GM19324 (cell line): ENCODE measurements around the gene PCID2.

ENCODE experiments used
- ATAC-seq: cut with Tn5 transposase; IDR thresholded peaks from one replicate; pipeline ENCODE4 v1.9.1; 2021; ENCODE audit warnings: mild to moderate bottlenecking, moderate library complexity; ENCODE audit not compliant: unreplicated experiment, low FRiP score

PCID2 gene

DNA sequence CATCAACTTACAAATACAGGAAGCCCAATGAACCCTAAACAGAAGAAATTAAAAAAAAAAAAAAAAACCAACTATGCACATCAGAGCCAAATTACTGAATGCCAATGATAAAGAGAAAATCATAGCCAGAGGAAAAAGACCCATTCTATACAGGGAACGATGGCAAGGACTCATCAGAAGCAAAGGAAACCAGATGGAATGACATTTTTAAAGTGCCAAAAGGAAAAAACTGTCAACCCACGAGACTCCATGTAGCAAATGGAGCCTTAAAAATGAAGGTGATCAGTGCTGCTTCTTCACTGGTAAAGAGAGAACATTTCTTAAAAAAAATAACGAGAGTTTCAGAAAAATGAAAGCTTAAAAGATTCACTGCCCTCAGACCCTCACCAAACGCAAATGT lies 18.3 kb downstream of the PCID2 start:
- no peak for ATAC-seq

DNA sequence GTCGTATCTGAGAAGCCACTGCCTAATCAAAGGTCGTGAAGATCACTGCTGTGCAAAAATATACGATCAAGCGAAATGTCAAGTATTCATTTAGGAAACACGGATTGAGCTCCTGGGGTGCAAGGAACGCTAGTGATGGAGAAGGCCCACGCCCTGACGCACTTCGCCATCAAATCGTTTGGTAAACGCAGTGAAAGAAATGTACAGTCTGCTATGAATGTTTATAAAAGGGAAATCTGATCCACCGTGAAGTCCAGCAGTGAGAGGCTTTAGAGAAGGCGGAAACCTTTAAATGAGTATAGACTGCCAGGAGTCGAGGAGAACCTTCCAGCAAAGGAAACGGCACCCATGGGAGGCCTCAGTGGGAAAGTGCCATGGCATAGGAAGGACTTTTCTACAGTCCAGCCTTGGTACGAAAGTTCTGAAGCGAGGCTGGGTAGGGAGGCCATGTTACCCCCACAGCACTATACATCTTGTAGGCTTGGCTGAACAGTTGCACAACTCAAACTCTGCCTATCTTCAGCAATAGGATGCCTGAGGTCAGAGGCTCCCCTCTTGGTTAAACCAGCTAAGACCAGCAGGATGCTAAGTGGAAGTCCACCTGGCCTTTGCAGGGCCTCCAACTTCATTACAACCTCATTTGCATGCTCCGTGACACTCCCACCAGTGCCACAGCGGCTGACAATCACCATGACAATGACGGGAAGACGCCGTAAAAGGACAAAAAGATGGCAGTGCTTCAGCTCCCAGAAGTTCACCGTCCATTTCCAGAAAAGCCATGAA lies 20.4 kb downstream of the PCID2 start:
- ATAC-seq: no peak

DNA sequence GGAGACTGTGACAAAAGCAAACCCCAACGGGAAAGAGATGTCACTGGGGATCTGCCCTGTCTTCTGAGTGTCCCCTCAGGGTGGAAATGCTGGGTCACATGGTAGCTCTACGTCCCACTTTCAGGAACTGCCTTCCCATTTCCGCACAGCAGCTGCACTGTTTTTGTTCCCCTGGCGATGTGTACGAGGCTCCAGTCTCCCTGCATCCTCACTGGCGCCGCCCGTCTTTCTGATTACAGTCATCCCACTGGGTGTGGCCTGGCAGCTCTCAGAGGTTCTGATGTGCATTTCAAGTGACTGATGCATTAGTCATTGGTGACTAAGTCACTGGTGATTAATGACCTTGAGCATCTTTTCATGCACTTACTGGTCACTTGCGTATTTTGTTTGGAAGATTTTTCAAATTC lies 21.2 kb downstream of the PCID2 start:
- no peak for ATAC-seq

DNA sequence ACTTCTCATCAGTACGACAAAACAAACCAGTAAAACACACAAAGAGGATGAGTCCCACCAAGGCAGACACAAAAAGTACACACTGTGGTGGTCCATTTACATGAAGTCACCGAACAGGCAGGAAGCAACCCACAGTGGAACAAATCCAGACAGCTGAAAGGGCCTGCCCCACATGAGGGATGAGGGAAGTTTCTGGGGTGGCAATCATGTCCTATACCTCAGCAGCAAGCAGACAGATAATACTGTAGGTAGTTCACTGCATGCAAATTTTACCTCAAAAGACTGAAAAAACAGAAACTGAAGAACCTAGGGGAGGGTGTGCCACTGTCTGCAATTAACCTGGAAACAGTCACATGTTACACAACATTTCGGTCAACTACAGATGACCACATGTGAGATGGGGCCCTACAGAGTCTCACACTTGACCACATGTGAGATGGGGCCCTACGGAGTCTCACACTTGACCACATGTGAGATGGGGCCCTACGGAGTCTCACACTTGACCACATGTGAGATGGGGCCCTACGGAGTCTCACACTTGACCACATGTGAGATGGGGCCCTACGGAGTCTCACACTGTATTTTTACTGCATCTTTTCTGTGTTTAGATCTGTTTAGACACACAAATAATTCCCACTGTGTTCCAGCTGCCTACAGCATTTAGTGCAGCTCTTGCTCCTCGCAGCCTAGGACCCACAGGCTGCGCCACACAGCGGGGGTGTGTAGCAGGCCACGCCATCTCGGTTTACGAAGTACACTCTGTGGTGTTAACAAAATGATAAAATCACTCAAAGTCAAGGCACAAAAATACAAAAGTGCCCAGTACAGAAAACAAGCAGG lies 22.2 kb downstream of the PCID2 start:
- ATAC-seq: peak; percentile 71

DNA sequence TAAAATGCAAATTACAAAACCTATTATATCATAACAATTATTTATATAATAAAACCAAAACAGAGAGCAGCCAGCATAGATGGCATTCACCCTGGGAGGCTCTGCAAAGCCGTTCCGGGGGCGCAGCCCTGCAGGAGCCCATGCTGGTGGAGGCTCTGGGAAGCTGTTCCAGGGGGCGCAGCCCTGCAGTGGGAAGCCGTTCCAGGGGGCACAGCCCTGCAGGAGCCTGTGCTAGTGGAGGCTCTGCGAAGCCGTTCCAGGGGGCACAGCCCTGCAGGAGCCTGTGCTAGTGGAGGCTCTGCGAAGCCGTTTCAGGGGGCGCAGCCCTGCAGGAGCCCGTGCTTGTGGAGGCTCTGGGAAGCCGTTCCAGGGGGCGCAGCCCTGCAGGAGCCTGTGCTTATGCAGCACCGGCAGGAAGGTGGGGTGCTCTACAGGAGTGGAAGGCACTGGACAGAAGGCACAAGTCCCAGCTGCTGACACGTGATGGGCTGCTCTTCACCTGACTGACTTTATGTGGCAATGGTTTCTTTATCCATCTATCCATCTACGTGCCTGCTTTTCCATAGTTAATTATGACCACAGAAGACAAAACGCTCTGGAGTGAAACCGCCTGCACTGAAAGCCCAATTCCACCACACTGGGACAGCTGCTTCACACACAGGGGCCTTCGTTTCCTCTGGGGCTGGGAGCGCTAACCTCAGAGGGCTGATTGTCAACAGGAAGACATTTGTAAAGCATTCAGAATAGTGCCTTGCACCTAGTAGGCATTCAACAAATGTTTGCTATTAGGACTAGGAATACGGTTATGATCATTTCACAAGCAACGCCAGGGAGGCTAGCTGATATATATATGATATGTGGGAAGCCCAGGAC lies 23.7 kb downstream of the PCID2 start:
- no peak for ATAC-seq

- no peak for ATAC-seq
These were observed 24.9 kb downstream of the PCID2 start for GRCh38 chr13:113183450-113184129.

DNA sequence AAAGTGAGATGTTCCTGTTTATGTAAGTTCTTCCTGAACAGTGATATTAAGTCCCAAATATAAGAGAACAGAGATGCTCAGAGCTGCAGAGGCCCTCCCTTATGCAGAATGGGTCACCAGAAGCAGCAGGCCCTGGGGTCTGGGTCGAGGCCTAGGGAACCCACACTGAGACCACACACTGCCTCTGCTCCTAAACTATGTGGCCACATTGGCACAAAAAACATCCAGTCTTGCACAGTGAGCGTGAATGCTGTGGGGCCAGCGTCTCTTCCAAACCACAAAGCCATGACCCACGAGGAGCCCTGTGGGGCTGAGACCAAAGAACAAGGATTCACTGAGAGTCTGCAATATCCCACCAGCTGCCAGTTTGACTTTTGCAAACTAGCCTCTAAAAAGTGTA lies 26.4 kb downstream of the PCID2 start:
- no peak for ATAC-seq

DNA sequence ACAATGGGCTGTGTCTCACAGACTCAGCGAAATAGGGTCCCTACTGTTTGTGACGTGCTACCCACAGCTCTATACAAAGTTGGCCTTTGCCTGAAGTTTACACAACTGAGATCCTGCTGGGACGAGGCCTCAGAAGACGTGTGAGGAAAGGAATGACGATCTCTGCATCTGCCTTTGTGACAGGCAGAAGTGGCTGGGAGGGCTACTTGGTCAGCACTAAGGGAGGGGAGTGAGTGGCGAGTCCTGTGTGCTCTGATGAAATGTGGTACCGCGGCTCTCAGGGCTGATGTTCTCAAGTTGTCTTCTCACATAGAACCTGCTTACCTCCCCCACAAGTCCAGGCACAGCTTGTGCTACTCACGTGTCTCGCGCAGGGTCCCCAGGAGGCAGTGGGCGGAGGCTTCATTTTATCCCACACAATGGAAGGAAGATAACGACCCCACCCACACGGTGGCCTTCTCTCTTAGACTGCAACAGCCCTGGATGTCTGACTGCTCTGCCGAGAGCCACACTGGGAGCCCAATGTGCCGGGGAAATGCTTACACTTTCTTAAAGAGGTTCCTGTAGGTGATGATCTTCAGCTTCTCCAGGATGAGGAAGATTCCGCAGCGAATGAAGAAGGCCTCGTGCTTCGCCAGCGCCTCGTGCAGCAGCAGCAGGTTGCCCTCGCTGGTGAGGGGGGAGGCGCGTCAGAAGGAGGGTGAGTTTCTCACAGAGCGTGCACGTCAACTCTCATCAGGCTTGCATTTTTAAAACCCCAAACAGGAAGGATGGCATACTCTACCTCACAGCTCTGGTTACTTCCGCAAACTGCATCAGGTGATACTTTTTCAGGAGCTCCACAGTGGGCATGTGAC lies 28.9 kb downstream of the PCID2 start:
- no peak for ATAC-seq

- no peak for ATAC-seq
These were observed 29.6 kb downstream of the PCID2 start for GRCh38 chr13:113178896-113179167.

GRCh38 chr13:113178070-113178895 lies 30.2 kb downstream of the PCID2 start:
- ATAC-seq: no peak

- ATAC-seq: no peak
These were observed 31.6 kb downstream of the PCID2 start for GRCh38 chr13:113176822-113177221.

GRCh38 chr13:113176280-113176679 lies 32.2 kb downstream of the PCID2 start:
- ATAC-seq: no peak

DNA sequence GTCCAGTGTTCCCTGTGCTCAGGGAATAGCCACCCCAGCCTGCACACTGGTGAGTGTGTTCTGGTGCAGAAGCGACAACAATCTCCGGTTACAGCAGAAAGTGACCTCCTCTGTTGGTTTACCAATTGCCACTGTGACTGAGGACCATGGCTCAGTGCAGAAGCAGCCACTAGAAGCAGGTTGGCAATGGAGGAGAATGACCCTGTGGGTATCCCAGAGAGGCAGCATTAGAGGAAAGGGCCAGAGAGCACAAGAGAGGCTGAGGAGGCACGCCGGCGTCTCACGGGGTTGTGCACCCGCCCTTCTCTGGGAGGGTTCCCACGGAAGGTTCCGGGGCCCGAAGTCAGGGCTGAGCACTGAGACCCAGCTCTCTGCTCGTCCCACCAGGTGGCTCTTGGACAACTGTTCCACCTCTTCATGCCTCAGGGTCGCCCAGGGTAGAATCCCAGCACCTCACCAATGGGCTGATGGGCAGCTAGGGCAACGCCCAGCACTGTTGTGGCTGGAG lies 36.0 kb downstream of the PCID2 start:
- ATAC-seq: no peak

- ATAC-seq: no peak
These were observed 37.0 kb downstream of the PCID2 start for GRCh38 chr13:113171250-113172125.

- no peak for ATAC-seq
These were observed 38.0 kb downstream of the PCID2 start for GRCh38 chr13:113170511-113170910.

GRCh38 chr13:113169277-113170272 lies 38.9 kb downstream of the PCID2 start:
- no peak for ATAC-seq
